K562 (cell line): ENCODE data around the gene NAB1. TPM values are rescaled to one million over a fixed set of nuclear protein-coding genes. Genes with fewer than 3 reads are reported as not detected.

ENCODE experiments used
- CBFB ChIP-seq: sonication (generic); formaldehyde crosslinking; IDR thresholded peaks from 2 replicates; pipeline ENCODE4 v1.4.0; 2020; ENCODE audit warnings: mild to moderate bottlenecking, missing genetic modification reagents
- EP400 ChIP-seq: fragments of 450-650 bp; IDR thresholded peaks from 2 replicates; pipeline ENCODE4 v1.6.1; 2017; ENCODE audit warnings: antibody characterized with exemption, mild to moderate bottlenecking, moderate library complexity
- FOS ChIP-seq: IDR thresholded peaks from 3 replicates; pipeline ENCODE4 v1.6.1; 2011; ENCODE audit not compliant: insufficient read length; ENCODE audit errors: extremely low read depth
- GATA2 ChIP-seq: sonication (generic); formaldehyde crosslinking; IDR thresholded peaks from 2 replicates; pipeline ENCODE4 v1.4.0; 2020; ENCODE audit warnings: mild to moderate bottlenecking, missing genetic modification reagents
- HNRNPH1 ChIP-seq: fragments of 200-400 bp; formaldehyde crosslinking; optimal IDR thresholded peaks from 2 replicates; pipeline ENCODE3; 2017; ENCODE audit warnings: low read depth, mild to moderate bottlenecking, low read length, moderate library complexity
- NCOA4 ChIP-seq: fragments of 450-650 bp; IDR thresholded peaks from 2 replicates; pipeline ENCODE4 v1.6.1; 2018; ENCODE audit warnings: mild to moderate bottlenecking; ENCODE audit not compliant: partially characterized antibody
- NCOR1 ChIP-seq: fragments of 450-650 bp; IDR thresholded peaks from 2 replicates; pipeline ENCODE4 v1.6.1; 2016; ENCODE audit warnings: mild to moderate bottlenecking, moderate library complexity
- NFE2L1 ChIP-seq: fragments of 450-650 bp; IDR thresholded peaks from 2 replicates; pipeline ENCODE4 v1.6.1; 2016; ENCODE audit warnings: missing genetic modification characterization, low read depth, mild to moderate bottlenecking, missing compliant biosample characterization, moderate library complexity, borderline replicate concordance
- POLR2B ChIP-seq: fragments of 450-650 bp; IDR thresholded peaks from 2 replicates; pipeline ENCODE4 v1.6.1; 2018; ENCODE audit warnings: low read depth; ENCODE audit not compliant: partially characterized antibody
- POLR3G ChIP-seq: IDR thresholded peaks from 2 replicates; pipeline ENCODE4 v1.6.1; 2011; ENCODE audit not compliant: insufficient read length, insufficient replicate concordance; ENCODE audit errors: extremely low read depth
- U2AF2 ChIP-seq: fragments of 200-400 bp; formaldehyde crosslinking; optimal IDR thresholded peaks from 2 replicates; pipeline ENCODE3; 2017; ENCODE audit warnings: low read depth, mild to moderate bottlenecking, low read length
- ZNF212 ChIP-seq: fragments of 450-650 bp; formaldehyde crosslinking; IDR thresholded peaks from 2 replicates; pipeline ENCODE4 v1.4.0; 2020; ENCODE audit warnings: mild to moderate bottlenecking
- ZNF384 ChIP-seq: IDR thresholded peaks from 2 replicates; pipeline ENCODE4 v1.6.1; 2012; ENCODE audit warnings: low read depth, low read length, improper control_type of control experiment
- ZNF449 ChIP-seq: fragments of 250-450 bp; sonication (Bioruptor Pico); IDR thresholded peaks from 2 replicates; pipeline ENCODE4 v1.8.0; 2022; ENCODE audit warnings: moderate library complexity, mild to moderate bottlenecking, inconsistent platforms
- ZNF707 ChIP-seq: fragments of 250-450 bp; sonication (Bioruptor Pico); conservative IDR thresholded peaks from 2 replicates; pipeline ENCODE4 v1.8.0; 2022; ENCODE audit warnings: inconsistent platforms, mild to moderate bottlenecking, moderate library complexity
- polyA plus RNA-seq, 8 experiments: library from polyadenylated mRNA; depleted of rRNA in 4 of 8; stranded (reverse) in 5 of 8; unstranded in 3 of 8; fragments of >200 nt; fragmentation: Nextera tagmentation in 2 of 8; fragmentation: Illumina TruSeq in 1 of 8; extraction: Ambion mirVana in 2 of 8; extraction: Trizol in 1 of 8; gene quantifications; 2 replicates each; pipeline versions ENCODE4 v1.2.1 to v1.2.3, GENCODE V29; 2011 to 2014; ENCODE audit warnings: inconsistent platforms in 1 of 8, missing spikeins in 1 of 8
- total RNA-seq, 7 experiments: library from RNA; depleted of rRNA in 6 of 7; stranded (reverse); fragments of >200 nt in 6 of 7; fragmentation: Illumina TruSeq in 2 of 7; extraction: Trizol in 2 of 7; gene quantifications; 2 replicates each; pipeline versions ENCODE4 v1.2.1 to v1.2.3, GENCODE V29; 2011 to 2021; ENCODE audit warnings: low replicate concordance in 1 of 7
- TF ChIP-seq, protein P1 (sequence below): fragments of 250-450 bp; sonication (Bioruptor Pico); IDR thresholded peaks from 2 replicates; pipeline ENCODE4 v1.9.0; 2021; ENCODE audit warnings: mild to moderate bottlenecking
- TF ChIP-seq, protein P2 (sequence below): fragments of 450-650 bp; formaldehyde crosslinking; IDR thresholded peaks from 2 replicates; pipeline ENCODE4 v1.4.0; 2020; ENCODE audit warnings: mild to moderate bottlenecking, mixed read lengths
- TF ChIP-seq, protein P3 (sequence below): fragments of 450-650 bp; formaldehyde crosslinking; IDR thresholded peaks from 2 replicates; pipeline ENCODE4 v1.4.0; 2020; ENCODE audit warnings: mild to moderate bottlenecking, moderate library complexity
- TF ChIP-seq, protein P4 (sequence below): fragments of 450-650 bp; IDR thresholded peaks from 2 replicates; pipeline ENCODE4 v1.6.1; 2017; ENCODE audit warnings: mild to moderate bottlenecking, moderate library complexity
- TF ChIP-seq, protein P5 (sequence below): IDR thresholded peaks from 3 replicates; pipeline ENCODE4 v1.6.1; 2011; ENCODE audit warnings: borderline replicate concordance, mild to moderate bottlenecking; ENCODE audit not compliant: insufficient read length, insufficient read depth

NAB1 gene
- total and polyA plus RNA-seq, 9 of the 15 experiments (the other 6 are each of a cell fraction or from before 2014, with no cell fraction given) = 3.1 to 23.0 (median 16.3) TPM

DNA sequence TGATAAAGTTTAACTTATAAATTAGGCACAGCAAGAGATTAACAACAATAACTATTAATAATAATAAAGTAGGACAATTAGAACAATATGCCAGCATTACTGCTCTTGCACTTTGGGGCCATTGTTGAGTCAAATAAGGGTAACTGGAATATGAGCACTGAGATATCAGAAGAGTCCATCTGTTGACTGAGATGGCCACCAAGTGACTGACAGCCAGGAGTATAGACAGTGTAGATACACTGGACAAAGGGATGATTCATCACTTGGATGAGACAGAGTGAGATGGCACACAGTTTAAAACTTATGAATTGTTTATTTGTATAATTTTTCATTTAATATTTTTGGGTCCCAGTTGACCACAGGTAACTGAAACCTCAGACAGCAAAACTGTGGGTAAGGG, 20.0 kb downstream of the NAB1 start (continued):
- TF ChIP-seq CBFB (CRISPR knock-in tag) (no peak), POLR3G (no peak), NCOA4 (no peak), HNRNPH1 (no peak), ZNF449 (CRISPR knock-in tag) (no peak), NFE2L1 (tag) (no peak), POLR2B (no peak), ZNF212 (CRISPR knock-in tag) (no peak), ZNF384 (no peak), FOS (peak; percentile 9), EP400 (0 out of 2 replicates have a peak, but pooled peaks have one; percentile 28), ZNF707 (CRISPR knock-in tag) (no peak), NCOR1 (peak; percentile 41; the same call in 1 of the 2 replicates), GATA2 (CRISPR knock-in tag) (peak; percentile 37; the same call in 1 of the 2 replicates), U2AF2 (no peak)
- TF ChIP-seq, protein P1, sequence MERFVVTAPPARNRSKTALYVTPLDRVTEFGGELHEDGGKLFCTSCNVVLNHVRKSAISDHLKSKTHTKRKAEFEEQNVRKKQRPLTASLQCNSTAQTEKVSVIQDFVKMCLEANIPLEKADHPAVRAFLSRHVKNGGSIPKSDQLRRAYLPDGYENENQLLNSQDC = no peak
- TF ChIP-seq, protein P2, sequence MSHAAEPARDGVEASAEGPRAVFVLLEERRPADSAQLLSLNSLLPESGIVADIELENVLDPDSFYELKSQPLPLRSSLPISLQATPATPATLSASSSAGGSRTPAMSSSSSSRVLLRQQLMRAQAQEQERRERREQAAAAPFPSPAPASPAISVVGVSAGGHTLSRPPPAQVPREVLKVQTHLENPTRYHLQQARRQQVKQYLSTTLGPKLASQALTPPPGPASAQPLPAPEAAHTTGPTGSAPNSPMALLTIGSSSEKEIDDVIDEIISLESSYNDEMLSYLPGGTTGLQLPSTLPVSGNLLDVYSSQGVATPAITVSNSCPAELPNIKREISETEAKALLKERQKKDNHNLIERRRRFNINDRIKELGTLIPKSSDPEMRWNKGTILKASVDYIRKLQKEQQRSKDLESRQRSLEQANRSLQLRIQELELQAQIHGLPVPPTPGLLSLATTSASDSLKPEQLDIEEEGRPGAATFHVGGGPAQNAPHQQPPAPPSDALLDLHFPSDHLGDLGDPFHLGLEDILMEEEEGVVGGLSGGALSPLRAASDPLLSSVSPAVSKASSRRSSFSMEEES (CRISPR knock-in tag) = no peak
- TF ChIP-seq, protein P3, sequence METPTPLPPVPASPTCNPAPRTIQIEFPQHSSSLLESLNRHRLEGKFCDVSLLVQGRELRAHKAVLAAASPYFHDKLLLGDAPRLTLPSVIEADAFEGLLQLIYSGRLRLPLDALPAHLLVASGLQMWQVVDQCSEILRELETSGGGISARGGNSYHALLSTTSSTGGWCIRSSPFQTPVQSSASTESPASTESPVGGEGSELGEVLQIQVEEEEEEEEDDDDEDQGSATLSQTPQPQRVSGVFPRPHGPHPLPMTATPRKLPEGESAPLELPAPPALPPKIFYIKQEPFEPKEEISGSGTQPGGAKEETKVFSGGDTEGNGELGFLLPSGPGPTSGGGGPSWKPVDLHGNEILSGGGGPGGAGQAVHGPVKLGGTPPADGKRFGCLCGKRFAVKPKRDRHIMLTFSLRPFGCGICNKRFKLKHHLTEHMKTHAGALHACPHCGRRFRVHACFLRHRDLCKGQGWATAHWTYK (CRISPR knock-in tag) = no peak
- TF ChIP-seq, protein P4, sequence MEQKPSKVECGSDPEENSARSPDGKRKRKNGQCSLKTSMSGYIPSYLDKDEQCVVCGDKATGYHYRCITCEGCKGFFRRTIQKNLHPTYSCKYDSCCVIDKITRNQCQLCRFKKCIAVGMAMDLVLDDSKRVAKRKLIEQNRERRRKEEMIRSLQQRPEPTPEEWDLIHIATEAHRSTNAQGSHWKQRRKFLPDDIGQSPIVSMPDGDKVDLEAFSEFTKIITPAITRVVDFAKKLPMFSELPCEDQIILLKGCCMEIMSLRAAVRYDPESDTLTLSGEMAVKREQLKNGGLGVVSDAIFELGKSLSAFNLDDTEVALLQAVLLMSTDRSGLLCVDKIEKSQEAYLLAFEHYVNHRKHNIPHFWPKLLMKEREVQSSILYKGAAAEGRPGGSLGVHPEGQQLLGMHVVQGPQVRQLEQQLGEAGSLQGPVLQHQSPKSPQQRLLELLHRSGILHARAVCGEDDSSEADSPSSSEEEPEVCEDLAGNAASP = no peak
- TF ChIP-seq, protein P5, sequence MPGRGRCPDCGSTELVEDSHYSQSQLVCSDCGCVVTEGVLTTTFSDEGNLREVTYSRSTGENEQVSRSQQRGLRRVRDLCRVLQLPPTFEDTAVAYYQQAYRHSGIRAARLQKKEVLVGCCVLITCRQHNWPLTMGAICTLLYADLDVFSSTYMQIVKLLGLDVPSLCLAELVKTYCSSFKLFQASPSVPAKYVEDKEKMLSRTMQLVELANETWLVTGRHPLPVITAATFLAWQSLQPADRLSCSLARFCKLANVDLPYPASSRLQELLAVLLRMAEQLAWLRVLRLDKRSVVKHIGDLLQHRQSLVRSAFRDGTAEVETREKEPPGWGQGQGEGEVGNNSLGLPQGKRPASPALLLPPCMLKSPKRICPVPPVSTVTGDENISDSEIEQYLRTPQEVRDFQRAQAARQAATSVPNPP = no peak
